Activated T-cell treated with anti-CD3 and anti-CD28 coated beads for 4 hours (primary cell): ENCODE data around the gene NT5C1A.

Source experiments
- DNase-seq: peaks from one replicate; pipeline ENCODE4 v3.0.0-alpha.2; 2020

The NT5C1A gene

GRCh38 chr1:39689214-39689613 lies 17.3 kb upstream of the NT5C1A start:
- DNase-seq = no peak

GRCh38 chr1:39688706-39689105 lies 16.8 kb upstream of the NT5C1A start:
- DNase-seq = no peak

- DNase-seq = no peak
These were observed 15.3 kb upstream of the NT5C1A start for GRCh38 chr1:39687243-39687642.

GRCh38 chr1:39685071-39685470 lies 13.2 kb upstream of the NT5C1A start:
- DNase-seq = no peak

- DNase-seq = no peak
These were observed 12.4 kb upstream of the NT5C1A start for GRCh38 chr1:39684313-39684664.

GRCh38 chr1:39683591-39684312 lies 11.8 kb upstream of the NT5C1A start:
- DNase-seq = peak; percentile 23

GRCh38 chr1:39681999-39682398 lies 10.1 kb upstream of the NT5C1A start:
- DNase-seq = no peak

GRCh38 chr1:39681294-39681693 lies 9.4 kb upstream of the NT5C1A start:
- DNase-seq = no peak

GRCh38 chr1:39680751-39681150 lies 8.8 kb upstream of the NT5C1A start:
- no peak for DNase-seq

GRCh38 chr1:39679821-39680220 lies 7.9 kb upstream of the NT5C1A start:
- DNase-seq = no peak

GRCh38 chr1:39678889-39679288 lies 7.0 kb upstream of the NT5C1A start:
- DNase-seq = no peak

- DNase-seq = no peak
These were observed 5.7 kb upstream of the NT5C1A start for GRCh38 chr1:39677645-39678044.

GRCh38 chr1:39676948-39677548 lies 5.1 kb upstream of the NT5C1A start:
- no peak for DNase-seq

- DNase-seq = no peak
These were observed 3.3 kb upstream of the NT5C1A start for GRCh38 chr1:39675220-39675619.

- no peak for DNase-seq
These were observed 1.3 kb upstream of the NT5C1A start for GRCh38 chr1:39673215-39673614.

GRCh38 chr1:39672551-39672947 lies 642 bp upstream of the NT5C1A start:
- DNase-seq = no peak

- no peak for DNase-seq
These were observed 494 bp downstream of the NT5C1A start for GRCh38 chr1:39671433-39671792.

- DNase-seq = no peak
These were observed 1.2 kb downstream of the NT5C1A start for GRCh38 chr1:39670689-39671088.

GRCh38 chr1:39668894-39669293 lies 3.0 kb downstream of the NT5C1A start:
- no peak for DNase-seq

- no peak for DNase-seq
These were observed 3.8 kb downstream of the NT5C1A start for GRCh38 chr1:39668111-39668510.

- no peak for DNase-seq
These were observed 5.1 kb downstream of the NT5C1A start for GRCh38 chr1:39666772-39667171.

- DNase-seq = no peak
These were observed 8.3 kb downstream of the NT5C1A start for GRCh38 chr1:39663559-39663958.

GRCh38 chr1:39662861-39663260 lies 9.0 kb downstream of the NT5C1A start:
- no peak for DNase-seq

GRCh38 chr1:39659538-39659937 lies 12.4 kb downstream of the NT5C1A start:
- DNase-seq = no peak

GRCh38 chr1:39659110-39659509 lies 12.8 kb downstream of the NT5C1A start:
- DNase-seq = no peak
